Measurements from ENCODE around the gene FBXL5.
A peak's percentile ranks its signal among the peaks of the same experiment; 100 is the strongest.

FBXL5 gene

DNA sequence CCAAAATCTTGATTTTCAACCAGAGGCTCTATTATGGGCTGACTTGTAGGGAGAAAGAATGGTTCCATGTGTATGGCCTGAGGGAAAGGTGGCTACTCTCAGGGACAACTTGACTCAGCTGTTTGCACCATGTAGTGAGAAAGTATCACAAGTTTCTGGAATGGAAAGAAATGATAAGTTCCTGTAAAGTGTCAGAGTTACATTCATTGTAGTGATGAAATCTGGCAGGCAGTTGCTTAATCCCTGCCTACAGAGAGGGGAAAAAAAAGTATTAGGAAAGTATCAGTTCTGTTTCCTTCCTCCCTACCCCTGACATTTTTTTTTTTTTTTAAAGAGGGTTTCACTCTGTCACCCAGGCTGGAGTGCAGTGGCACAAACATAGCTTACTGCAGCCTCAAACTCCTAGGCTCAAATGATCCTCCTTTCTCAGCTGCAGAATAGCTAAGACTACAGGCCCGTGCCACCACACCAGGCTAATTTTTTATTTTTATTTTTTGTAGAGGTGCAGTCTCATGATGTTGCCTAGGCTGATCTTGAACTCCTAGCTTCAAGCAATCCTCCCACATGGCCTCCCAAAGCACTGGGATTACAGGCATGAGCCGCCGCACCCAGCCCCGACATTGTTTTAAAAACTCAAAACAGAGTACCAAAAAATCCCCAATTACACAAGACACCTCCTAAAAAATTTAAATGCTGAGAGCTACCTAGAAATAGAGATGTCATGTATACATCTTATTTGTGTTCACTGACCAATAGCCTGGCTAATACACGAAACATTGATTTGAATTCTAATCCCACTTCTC lies 4.8 kb upstream of the FBXL5 start:
- Mint-ChIP-seq H3K4me3 (peak overlapping the region; percentile 30), H3K9me3 (no peaks in the 10 kb centered on the region), H3K36me3 (no peaks in the 10 kb centered on the region), H3K27ac (peak overlapping the region; percentile 68), H3K27me3 (no peaks in the 10 kb centered on the region), H3K4me1 (peaks cover 20% of the 10 kb centered on the region)

GRCh38 chr4:15658781-15659180 lies 3.6 kb upstream of the FBXL5 start:
- no peak overlapping the region for H3K4me3 Mint-ChIP-seq
- H3K4me1 Mint-ChIP-seq: peaks cover 21% of the 10 kb centered on the region
- H3K27ac Mint-ChIP-seq: no peak overlapping the region
- no peaks in the 10 kb centered on the region for H3K27me3 Mint-ChIP-seq
- H3K9me3 Mint-ChIP-seq: no peaks in the 10 kb centered on the region
- no peaks in the 10 kb centered on the region for H3K36me3 Mint-ChIP-seq

- Mint-ChIP-seq H3K4me1 (peaks cover 26% of the 10 kb centered on the region), H3K9me3 (no peaks in the 10 kb centered on the region), H3K27ac (no peak overlapping the region), H3K36me3 (no peaks in the 10 kb centered on the region), H3K4me3 (no peak overlapping the region), H3K27me3 (no peaks in the 10 kb centered on the region)
These were observed 3.1 kb upstream of the FBXL5 start for GRCh38 chr4:15658136-15658770.

GRCh38 chr4:15657366-15657765 lies 2.2 kb upstream of the FBXL5 start:
- H3K4me1 Mint-ChIP-seq: peaks cover 35% of the 10 kb centered on the region
- H3K27me3 Mint-ChIP-seq: no peaks in the 10 kb centered on the region
- no peak overlapping the region for H3K27ac Mint-ChIP-seq
- H3K9me3 Mint-ChIP-seq: no peaks in the 10 kb centered on the region
- no peak overlapping the region for H3K4me3 Mint-ChIP-seq
- no peaks in the 10 kb centered on the region for H3K36me3 Mint-ChIP-seq

DNA sequence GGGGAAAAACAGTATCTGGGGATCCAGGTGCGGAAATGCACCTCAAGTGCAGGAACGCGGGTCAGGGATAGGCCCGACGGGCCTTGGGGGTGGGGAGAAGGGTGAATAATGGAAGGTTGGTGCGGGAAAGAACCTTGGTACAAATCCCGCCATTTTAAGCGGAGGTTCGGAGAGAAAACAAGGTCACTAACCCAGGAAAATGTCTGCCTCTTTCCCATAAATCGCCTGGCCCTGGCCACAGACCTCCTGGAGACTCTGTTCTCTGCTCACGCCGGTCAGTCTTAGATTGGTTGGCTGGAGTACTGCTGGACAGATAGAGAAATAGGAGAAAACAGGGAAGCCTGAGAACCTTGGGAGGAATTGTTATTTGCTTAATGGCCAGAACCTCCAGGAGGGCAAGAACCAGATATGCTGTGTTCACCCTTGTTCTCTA lies 897 bp upstream of the FBXL5 start:
- no peaks in the 10 kb centered on the region for H3K27me3 Mint-ChIP-seq
- H3K4me1 Mint-ChIP-seq: peaks cover 48% of the 10 kb centered on the region
- H3K36me3 Mint-ChIP-seq: no peaks in the 10 kb centered on the region
- H3K4me3 Mint-ChIP-seq: peak overlapping the region; percentile 94
- no peaks in the 10 kb centered on the region for H3K9me3 Mint-ChIP-seq
- peak overlapping the region; percentile 96 for H3K27ac Mint-ChIP-seq

DNA sequence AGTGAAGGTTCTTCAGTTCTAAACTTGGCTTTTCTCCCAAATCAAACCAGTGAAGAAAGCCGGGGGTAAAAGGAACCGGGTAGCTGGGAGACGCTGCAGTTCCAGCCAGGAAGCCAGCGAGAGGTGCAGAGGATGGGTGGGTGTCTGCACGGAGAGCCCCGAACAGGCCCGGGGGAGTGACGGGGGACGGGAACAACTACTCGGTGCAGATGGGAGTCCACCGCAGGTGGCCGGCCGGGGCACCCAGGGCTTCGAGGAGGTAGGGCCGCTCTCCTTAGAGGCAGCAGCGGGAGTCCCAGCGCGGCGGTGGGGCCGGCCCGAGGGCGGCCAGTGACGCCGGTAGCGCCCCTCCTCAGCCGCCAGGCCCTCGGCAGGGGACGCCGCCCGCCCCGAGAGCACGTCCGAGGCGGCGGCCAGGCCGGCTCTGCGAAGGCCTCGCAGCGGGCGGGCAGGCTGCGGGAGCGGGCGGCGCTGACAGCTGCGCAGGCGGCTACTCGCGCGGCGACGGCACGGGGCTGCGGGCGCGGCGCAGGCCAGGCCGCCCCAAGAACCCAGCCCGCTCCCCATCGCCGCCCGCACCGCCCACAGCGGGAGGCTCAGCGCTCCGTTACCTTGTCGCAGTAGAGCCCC lies 449 bp downstream of the FBXL5 start:
- H3K4me3 Mint-ChIP-seq: peak overlapping the region; percentile 98
- H3K4me1 Mint-ChIP-seq: peaks cover 52% of the 10 kb centered on the region
- H3K27me3 Mint-ChIP-seq: no peaks in the 10 kb centered on the region
- no peaks in the 10 kb centered on the region for H3K36me3 Mint-ChIP-seq
- peak overlapping the region; percentile 98 for H3K27ac Mint-ChIP-seq
- no peaks in the 10 kb centered on the region for H3K9me3 Mint-ChIP-seq

- Mint-ChIP-seq H3K27me3 (no peaks in the 10 kb centered on the region), H3K36me3 (no peaks in the 10 kb centered on the region), H3K4me3 (peak overlapping the region; percentile 98), H3K27ac (peak overlapping the region; percentile 98), H3K9me3 (no peaks in the 10 kb centered on the region), H3K4me1 (peaks cover 52% of the 10 kb centered on the region)
These were observed 1.1 kb downstream of the FBXL5 start for GRCh38 chr4:15653864-15654592.

GRCh38 chr4:15653420-15653819 lies 1.7 kb downstream of the FBXL5 start:
- Mint-ChIP-seq H3K27ac (peak overlapping the region; percentile 87), H3K27me3 (no peaks in the 10 kb centered on the region), H3K4me1 (peaks cover 58% of the 10 kb centered on the region), H3K9me3 (no peaks in the 10 kb centered on the region), H3K4me3 (peak overlapping the region; percentile 98), H3K36me3 (no peaks in the 10 kb centered on the region)

DNA sequence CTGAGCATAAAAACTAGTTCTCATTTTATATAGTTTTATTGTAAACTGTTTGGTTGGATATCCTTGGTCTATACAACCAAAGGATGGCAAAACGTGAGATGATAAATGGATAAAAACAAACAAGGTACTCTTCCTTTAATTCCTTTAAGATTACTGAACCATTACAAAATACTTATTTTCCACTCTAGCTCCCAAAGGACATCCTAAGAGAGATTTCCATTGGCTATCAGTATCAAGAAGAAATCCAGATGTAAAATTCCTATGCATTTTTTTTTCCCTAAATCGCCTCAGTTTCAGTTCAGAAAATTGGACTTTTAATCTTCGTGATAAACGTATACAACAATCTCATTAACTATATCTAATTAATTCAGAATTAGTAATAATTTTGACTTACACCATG lies 2.3 kb downstream of the FBXL5 start:
- Mint-ChIP-seq H3K9me3 (no peaks in the 10 kb centered on the region), H3K36me3 (no peaks in the 10 kb centered on the region), H3K27me3 (no peaks in the 10 kb centered on the region), H3K4me1 (peaks cover 62% of the 10 kb centered on the region), H3K4me3 (peak overlapping the region; percentile 98), H3K27ac (peak overlapping the region; percentile 87)

- H3K4me3 Mint-ChIP-seq: peak overlapping the region; percentile 47
- no peaks in the 10 kb centered on the region for H3K36me3 Mint-ChIP-seq
- no peaks in the 10 kb centered on the region for H3K27me3 Mint-ChIP-seq
- H3K9me3 Mint-ChIP-seq: no peaks in the 10 kb centered on the region
- H3K4me1 Mint-ChIP-seq: peaks cover 69% of the 10 kb centered on the region
- H3K27ac Mint-ChIP-seq: no peak overlapping the region
These were observed 3.0 kb downstream of the FBXL5 start for GRCh38 chr4:15652191-15652590.

GRCh38 chr4:15651676-15652075 lies 3.5 kb downstream of the FBXL5 start:
- Mint-ChIP-seq H3K9me3 (no peaks in the 10 kb centered on the region), H3K36me3 (no peaks in the 10 kb centered on the region), H3K4me3 (peak overlapping the region; percentile 47), H3K4me1 (peaks cover 71% of the 10 kb centered on the region), H3K27ac (peak overlapping the region; percentile 64), H3K27me3 (no peaks in the 10 kb centered on the region)

- peak overlapping the region; percentile 60 for H3K4me3 Mint-ChIP-seq
- no peaks in the 10 kb centered on the region for H3K36me3 Mint-ChIP-seq
- no peaks in the 10 kb centered on the region for H3K9me3 Mint-ChIP-seq
- peak overlapping the region; percentile 69 for H3K27ac Mint-ChIP-seq
- no peaks in the 10 kb centered on the region for H3K27me3 Mint-ChIP-seq
- H3K4me1 Mint-ChIP-seq: peaks cover 72% of the 10 kb centered on the region
These were observed 5.1 kb downstream of the FBXL5 start for GRCh38 chr4:15649914-15650545.

DNA sequence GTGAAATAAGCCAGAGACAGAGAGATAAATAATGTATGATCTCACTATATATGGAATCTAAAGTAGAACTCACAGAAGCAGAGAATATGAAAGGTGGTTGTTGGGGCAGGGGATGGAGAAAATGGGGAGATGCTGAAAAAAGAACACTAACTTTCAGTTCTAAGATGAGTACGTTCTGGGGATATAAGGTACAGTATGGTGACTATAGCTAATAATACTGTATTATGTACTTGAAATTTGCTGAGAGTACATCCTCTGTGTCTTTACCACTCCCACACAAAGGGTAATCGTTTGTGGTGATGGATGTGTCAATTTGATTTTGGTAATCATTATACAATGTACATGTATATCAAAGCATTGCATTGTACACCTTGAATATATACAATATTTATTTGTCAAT lies 6.6 kb downstream of the FBXL5 start:
- no peak overlapping the region for H3K4me3 Mint-ChIP-seq
- no peaks in the 10 kb centered on the region for H3K27me3 Mint-ChIP-seq
- H3K36me3 Mint-ChIP-seq: peaks cover 4% of the 10 kb centered on the region
- H3K27ac Mint-ChIP-seq: no peak overlapping the region
- peaks cover 82% of the 10 kb centered on the region for H3K4me1 Mint-ChIP-seq
- H3K9me3 Mint-ChIP-seq: no peaks in the 10 kb centered on the region

DNA sequence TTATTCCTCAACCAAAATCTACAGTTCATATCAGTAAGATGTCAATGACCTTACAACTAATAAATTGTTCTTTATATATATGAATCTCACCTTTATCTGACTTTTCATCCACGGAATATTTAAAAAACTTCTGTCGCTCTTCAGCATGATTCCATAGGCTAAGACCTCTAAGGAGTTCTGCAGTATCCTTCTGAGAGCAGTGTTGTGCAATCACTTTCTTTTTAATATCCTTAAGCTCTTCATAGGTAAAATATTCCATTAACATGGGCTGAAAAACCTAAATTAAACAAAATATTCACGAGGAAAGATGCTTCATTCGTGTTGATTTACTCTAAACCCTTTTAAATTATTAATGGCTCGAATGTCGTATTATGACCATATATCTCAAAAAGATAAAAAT lies 16.7 kb downstream of the FBXL5 start:
- H3K4me1 Mint-ChIP-seq: peaks cover 21% of the 10 kb centered on the region
- H3K9me3 Mint-ChIP-seq: no peaks in the 10 kb centered on the region
- H3K27me3 Mint-ChIP-seq: no peaks in the 10 kb centered on the region
- H3K4me3 Mint-ChIP-seq: no peak overlapping the region
- no peak overlapping the region for H3K27ac Mint-ChIP-seq
- peaks cover 21% of the 10 kb centered on the region for H3K36me3 Mint-ChIP-seq

DNA sequence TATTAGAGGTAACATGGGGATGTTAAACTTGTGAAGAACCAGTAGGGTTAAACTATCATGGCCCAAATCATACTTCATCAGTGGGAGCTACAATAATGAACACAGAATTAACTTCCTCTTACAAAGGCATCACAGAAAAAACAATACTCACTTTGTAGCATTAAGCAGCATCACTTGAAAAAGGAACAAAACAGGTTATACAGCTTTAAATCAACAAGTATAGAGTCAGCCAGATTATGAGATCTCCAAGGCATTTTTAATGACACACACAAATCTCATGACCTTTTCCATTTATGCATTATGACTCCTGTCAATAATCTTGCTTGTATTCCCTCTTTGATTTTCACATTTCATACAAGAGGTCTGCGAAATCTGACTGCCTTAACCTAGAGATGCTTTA lies 18.3 kb downstream of the FBXL5 start:
- peaks cover 26% of the 10 kb centered on the region for H3K36me3 Mint-ChIP-seq
- H3K9me3 Mint-ChIP-seq: no peaks in the 10 kb centered on the region
- H3K4me3 Mint-ChIP-seq: no peak overlapping the region
- H3K27ac Mint-ChIP-seq: no peak overlapping the region
- H3K27me3 Mint-ChIP-seq: no peaks in the 10 kb centered on the region
- H3K4me1 Mint-ChIP-seq: peaks cover 16% of the 10 kb centered on the region
